Stomach (tissue), 4 donors: ENCODE results near the gene SRSF6.

Experiments used
- CTCF ChIP-seq, 7 experiments: fragments of 450-650 bp in 4 of 7; fragments of 200-600 bp in 3 of 7; sonication (generic) in 3 of 7; IDR thresholded peaks; one replicate each; pipeline ENCODE4 v1.5.1; 2016 to 2019; ENCODE audit warnings: antibody characterized with exemption in 7 of 7, control low read depth in 2 of 7, mild to moderate bottlenecking in 1 of 7
- POLR2A ChIP-seq, 4 donors: fragments of 450-650 bp; IDR thresholded peaks; one replicate each; pipeline ENCODE4 v1.6.1; 2016; ENCODE audit warnings: antibody characterized with exemption in 4 of 4, control low read depth in 2 of 4, mild to moderate bottlenecking in 1 of 4, moderate library complexity in 1 of 4
- POLR2AphosphoS5 ChIP-seq, 3 donors: sonication (generic); formaldehyde crosslinking; IDR thresholded peaks; one replicate each; pipeline ENCODE4 v1.6.1; 2016; ENCODE audit warnings: antibody characterized with exemption in 3 of 3

GRCh38 chr20:43508106-43508505 lies 50.4 kb downstream of the SRSF6 start:
- TF ChIP-seq POLR2A (IDR thresholded peaks at IDR 0.05) (no peak), CTCF (IDR thresholded peaks at IDR 0.05) (no peak), POLR2AphosphoS5 (IDR thresholded peaks at IDR 0.05) (no peak)
